Calu3 (cell line): ENCODE data around the gene PADI3. TPM values are rescaled to one million over a fixed set of nuclear protein-coding genes. Genes with fewer than 3 reads are reported as not detected.

Experiments
- BruUV-seq: library from RNA; stranded (reverse); fragments of 400-500 nt; replicated peaks from 2 replicates; lab custom pipeline; 2021; lab: Mats Ljungman, UMichigan
- CTCF ChIA-PET: fragments of 300-600 bp; sonication (Branson Sonifier 250); formaldehyde crosslinking; loops from one replicate; lab custom pipeline; 2022; ENCODE audit warnings: antibody characterized with exemption; lab: Charles Lee
- DNase-seq: peaks from one replicate; pipeline ENCODE4 v3.0.0; 2022
- H3K27ac Mint-ChIP-seq: one replicate; pipeline ENCODE4 v1.8.0; 2022; ENCODE audit warnings: mixed read lengths; ENCODE audit not compliant: unreplicated experiment
- H3K27me3 Mint-ChIP-seq: one replicate; pipeline ENCODE4 v1.8.0; 2022; ENCODE audit warnings: mixed read lengths; ENCODE audit not compliant: unreplicated experiment
- H3K36me3 Mint-ChIP-seq: one replicate; pipeline ENCODE4 v1.8.0; 2022; ENCODE audit warnings: mild to moderate bottlenecking, moderate library complexity, mixed read lengths; ENCODE audit not compliant: insufficient read depth, unreplicated experiment
- H3K4me1 Mint-ChIP-seq: one replicate; pipeline ENCODE4 v1.8.0; 2022; ENCODE audit warnings: mild to moderate bottlenecking, low read depth, mixed read lengths; ENCODE audit not compliant: unreplicated experiment
- H3K4me3 Mint-ChIP-seq: one replicate; pipeline ENCODE4 v1.8.0; 2022; ENCODE audit warnings: mild to moderate bottlenecking, low read depth, moderate library complexity, mixed read lengths; ENCODE audit not compliant: unreplicated experiment
- H3K9me3 Mint-ChIP-seq: one replicate; pipeline ENCODE4 v1.8.0; 2022; ENCODE audit warnings: low read depth, mixed read lengths; ENCODE audit not compliant: unreplicated experiment
- CTCF ChIP-seq: fragments of 200-600 bp; IDR thresholded peaks from one replicate; pipeline ENCODE4 v1.8.0; 2022; ENCODE audit warnings: antibody characterized with exemption; ENCODE audit not compliant: unreplicated experiment
- intact Hi-C: fragments of 100-400 bp; cut with micrococcal nuclease; formaldehyde crosslinking; loops from one replicate; pipeline ENCODE4 v1.10.0; 2022; ENCODE audit not compliant: unreplicated experiment
- total RNA-seq: library from RNA; stranded (reverse); gene quantifications from 2 replicates; pipeline ENCODE4 v1.2.3, GENCODE V29; 2022

The PADI3 gene
- total RNA-seq, 1 experiment from 2014 or later: 0.21 TPM

- Mint-ChIP-seq H3K9me3 (no peaks in the 10 kb centered on the region), H3K4me1 (no peaks in the 10 kb centered on the region), H3K27me3 (no peaks in the 10 kb centered on the region), H3K36me3 (no peaks in the 10 kb centered on the region), H3K27ac (no peak overlapping the region), H3K4me3 (no peak overlapping the region)
- no peak for DNase-seq
- BruUV-seq: no TSS peak
- intact Hi-C loops: no loop called here
- CTCF ChIA-PET: no interaction called here
- no peak for TF ChIP-seq CTCF
These were observed 23.2 kb downstream of the PADI3 start for GRCh38 chr1:17272066-17272465.

GRCh38 chr1:17272646-17273045, 23.7 kb downstream of the PADI3 start:
- Mint-ChIP-seq H3K36me3 (no peaks in the 10 kb centered on the region), H3K27me3 (no peaks in the 10 kb centered on the region), H3K9me3 (no peaks in the 10 kb centered on the region), H3K4me1 (no peaks in the 10 kb centered on the region), H3K27ac (no peak overlapping the region), H3K4me3 (no peak overlapping the region)
- no peak for DNase-seq
- intact Hi-C loops: no loop called here
- CTCF ChIA-PET: no interaction called here
- no TSS peak for BruUV-seq
- no peak for TF ChIP-seq CTCF

- Mint-ChIP-seq H3K27ac (no peak overlapping the region), H3K4me1 (no peaks in the 10 kb centered on the region), H3K9me3 (no peaks in the 10 kb centered on the region), H3K4me3 (no peak overlapping the region), H3K27me3 (no peaks in the 10 kb centered on the region), H3K36me3 (no peaks in the 10 kb centered on the region)
- intact Hi-C loops: no loop called here
- CTCF ChIA-PET: no interaction called here
- no peak for TF ChIP-seq CTCF
- BruUV-seq: no TSS peak
- no peak for DNase-seq
These were observed 24.2 kb downstream of the PADI3 start for GRCh38 chr1:17273096-17273495.

GRCh38 chr1:17274186-17275170, 25.6 kb downstream of the PADI3 start:
- TF ChIP-seq CTCF: peak; percentile 74
- CTCF ChIA-PET: interaction anchor here (0.7 to 1.1 kb wide), 2 partner anchors 17 to 24 kb away, joined by 3 read pairs; no protein-coding TSS in a partner anchor
- Mint-ChIP-seq H3K4me1 (no peaks in the 10 kb centered on the region), H3K27ac (no peak overlapping the region), H3K27me3 (no peaks in the 10 kb centered on the region), H3K36me3 (no peaks in the 10 kb centered on the region), H3K9me3 (no peaks in the 10 kb centered on the region), H3K4me3 (no peak overlapping the region)
- no TSS peak for BruUV-seq
- DNase-seq: peak; percentile 76
- intact Hi-C loops: no loop called here
